H9 (cell line): Measurements from ENCODE around the gene BEST2. TPM values are rescaled to one million over a fixed set of nuclear protein-coding genes. Genes with fewer than 3 reads are reported as not detected.

Source experiments
- DNase-seq: peaks from one replicate; pipeline ENCODE4 v3.0.0-alpha.2; 2017
- H2AFZ ChIP-seq: one replicate; pipeline ENCODE4 v1.6.1; 2013; ENCODE audit warnings: mild to moderate bottlenecking, low read length, control low read depth, moderate library complexity
- H2AK5ac ChIP-seq: 2 replicates; pipeline ENCODE4 v1.6.1; 2013; ENCODE audit warnings: low read length, control low read depth, mixed read lengths; ENCODE audit not compliant: insufficient read length
- H2BK120ac ChIP-seq: one replicate; pipeline ENCODE4 v1.6.1; 2013; ENCODE audit warnings: low read depth, mild to moderate bottlenecking, low read length, control low read depth, inconsistent platforms; ENCODE audit not compliant: poor library complexity, severe bottlenecking
- H2BK12ac ChIP-seq: 2 replicates; pipeline ENCODE4 v1.6.1; 2013; ENCODE audit warnings: low read length, control low read depth, mixed read lengths, low read depth; ENCODE audit not compliant: insufficient read length
- H2BK15ac ChIP-seq: 2 replicates; pipeline ENCODE4 v1.6.1; 2013; ENCODE audit warnings: low read depth, low read length, control low read depth
- H2BK20ac ChIP-seq: one replicate; pipeline ENCODE4 v1.6.1; 2013; ENCODE audit warnings: low read depth, mild to moderate bottlenecking, low read length, control low read depth, inconsistent platforms; ENCODE audit not compliant: poor library complexity, severe bottlenecking
- H2BK5ac ChIP-seq: 2 replicates; pipeline ENCODE4 v1.6.1; 2013; ENCODE audit warnings: low read length, control low read depth, mixed read lengths; ENCODE audit not compliant: insufficient read length
- H3K14ac ChIP-seq: 2 replicates; pipeline ENCODE4 v1.6.1; 2013; ENCODE audit warnings: low read length, control low read depth; ENCODE audit not compliant: insufficient read depth
- H3K18ac ChIP-seq: 2 replicates; pipeline ENCODE4 v1.6.1; 2013; ENCODE audit warnings: low read depth, mild to moderate bottlenecking, mixed read lengths, low read length, control low read depth; ENCODE audit not compliant: insufficient read length
- H3K23ac ChIP-seq: 2 replicates; pipeline ENCODE4 v1.6.1; 2013; ENCODE audit warnings: low read length, control low read depth, mixed read lengths, low read depth; ENCODE audit not compliant: insufficient read length
- H3K23me2 ChIP-seq: 2 replicates; pipeline ENCODE4 v1.6.1; 2013; ENCODE audit warnings: low read depth, mild to moderate bottlenecking, mixed read lengths, low read length, control low read depth; ENCODE audit not compliant: insufficient read length, poor library complexity, severe bottlenecking
- H3K27ac ChIP-seq: 2 replicates; pipeline ENCODE4 v1.5.1; 2013; ENCODE audit warnings: low read length, control low read depth, mixed read lengths, low read depth; ENCODE audit not compliant: insufficient read length
- H3K27me3 ChIP-seq: 2 replicates; pipeline ENCODE4 v1.6.1; 2013; ENCODE audit warnings: low read length, control low read depth, inconsistent platforms; ENCODE audit not compliant: insufficient read depth
- H3K4ac ChIP-seq: 2 replicates; pipeline ENCODE4 v1.6.1; 2013; ENCODE audit warnings: low read depth, mild to moderate bottlenecking, control low read depth, inconsistent platforms, low read length, moderate library complexity
- H3K4me1 ChIP-seq: 2 replicates; pipeline ENCODE4 v1.6.1; 2013; ENCODE audit warnings: low read length, control low read depth, inconsistent platforms; ENCODE audit not compliant: insufficient read depth
- H3K4me2 ChIP-seq: 2 replicates; pipeline ENCODE4 v1.6.1; 2013; ENCODE audit warnings: low read length, control low read depth, mixed read lengths; ENCODE audit not compliant: insufficient read length, insufficient read depth
- H3K56ac ChIP-seq: 2 replicates; pipeline ENCODE4 v1.6.1; 2013; ENCODE audit warnings: low read depth, mild to moderate bottlenecking, mixed read lengths, low read length, control low read depth; ENCODE audit not compliant: insufficient read length
- H3K79me1 ChIP-seq: 2 replicates; pipeline ENCODE4 v1.6.1; 2013; ENCODE audit warnings: low read depth, mild to moderate bottlenecking, moderate library complexity, low read length, control low read depth, inconsistent platforms; ENCODE audit not compliant: insufficient read depth, poor library complexity, severe bottlenecking
- H3K79me2 ChIP-seq: 2 replicates; pipeline ENCODE4 v1.6.1; 2013; ENCODE audit warnings: low read length, control low read depth, inconsistent platforms; ENCODE audit not compliant: insufficient read depth
- H3K9ac ChIP-seq: 2 replicates; pipeline ENCODE4 v1.6.1; 2013; ENCODE audit warnings: low read length, control low read depth, mixed read lengths; ENCODE audit not compliant: insufficient read length; ENCODE audit errors: extremely low read depth
- H3K9me3 ChIP-seq: one replicate; pipeline ENCODE4 v1.6.1; 2013; ENCODE audit warnings: low read depth, low read length, inconsistent platforms; ENCODE audit not compliant: control insufficient read depth
- H3T11ph ChIP-seq: one replicate; pipeline ENCODE4 v1.6.1; 2013; ENCODE audit warnings: mild to moderate bottlenecking, low read length, control low read depth, inconsistent platforms
- H4K20me1 ChIP-seq: one replicate; pipeline ENCODE4 v1.6.1; 2013; ENCODE audit not compliant: control insufficient read depth, insufficient read length, insufficient read depth
- H4K5ac ChIP-seq: 2 replicates; pipeline ENCODE4 v1.6.1; 2013; ENCODE audit warnings: low read depth, mild to moderate bottlenecking, mixed read lengths, low read length, control low read depth; ENCODE audit not compliant: insufficient read length
- H4K8ac ChIP-seq: replicated peaks from 2 replicates; pipeline ENCODE4 v1.6.1; 2013; ENCODE audit warnings: low read length, control low read depth, mixed read lengths, low read depth; ENCODE audit not compliant: insufficient read length
- H4K91ac ChIP-seq: 2 replicates; pipeline ENCODE4 v1.6.1; 2013; ENCODE audit warnings: low read depth, mild to moderate bottlenecking, moderate library complexity, mixed read lengths, low read length, control low read depth; ENCODE audit not compliant: insufficient read length
- H3K27ac Mint-ChIP-seq, 3 experiments: 2 replicates in 2 of 3; 3 replicates in 1 of 3; pipeline ENCODE4 v1.8.0; 2020 to 2021; ENCODE audit warnings: mixed read lengths in 3 of 3, mild to moderate bottlenecking in 1 of 3, moderate library complexity in 1 of 3
- H3K27me3 Mint-ChIP-seq: 2 replicates; pipeline ENCODE4 v1.8.0; 2021; ENCODE audit warnings: low read depth, mild to moderate bottlenecking, moderate library complexity, mixed read lengths
- H3K36me3 Mint-ChIP-seq, 3 experiments: 2 replicates in 2 of 3; 3 replicates in 1 of 3; pipeline ENCODE4 v1.8.0; 2020 to 2021; ENCODE audit warnings: low read depth in 3 of 3, mixed read lengths in 3 of 3; ENCODE audit not compliant: insufficient read depth in 1 of 3
- H3K4me1 Mint-ChIP-seq, 2 experiments: 2 replicates each; pipeline ENCODE4 v1.8.0; 2020; ENCODE audit warnings: mixed read lengths in 2 of 2
- H3K4me3 Mint-ChIP-seq, 2 experiments: 2 replicates in 1 of 2; 3 replicates in 1 of 2; pipeline ENCODE4 v1.8.0; 2020 to 2021; ENCODE audit warnings: mild to moderate bottlenecking in 2 of 2, mixed read lengths in 2 of 2, moderate library complexity in 1 of 2
- H3K9me3 Mint-ChIP-seq, 2 experiments: 2 replicates in 1 of 2; 3 replicates in 1 of 2; pipeline ENCODE4 v1.8.0; 2020; ENCODE audit warnings: mild to moderate bottlenecking in 2 of 2, mixed read lengths in 2 of 2, moderate library complexity in 1 of 2
- CTCF ChIP-seq: fragments of 200-600 bp; sonication (generic); conservative IDR thresholded peaks from 3 replicates; pipeline ENCODE4 v1.8.0; 2021; ENCODE audit warnings: antibody characterized with exemption, mild to moderate bottlenecking
- WGBS: extraction: QIAGEN DNeasy Blood & Tissue Kit; methylation state at CpG from one replicate; pipeline ENCODE4 v1.1.7; 2013; ENCODE audit warnings: missing lambda C conversion rate, low lambda C conversion rate, mixed read lengths; ENCODE audit not compliant: insufficient read length; ENCODE audit errors: extremely low coverage; 5-methylcytosine and 5-hydroxymethylcytosine counted together
- microRNA-seq: library from miRNA; unstranded; fragments of <30 nt; microRNA quantifications from one replicate; pipeline ENCODE4, GENCODE V29; 2020; ENCODE audit warnings: borderline microRNAs expressed
- total RNA-seq: library from RNA; stranded (reverse); gene quantifications from 2 replicates; pipeline ENCODE4 v1.2.1, GENCODE V29; 2021

BEST2 gene
- total RNA-seq, 1 experiment from 2014 or later: 1.6 TPM

- no peak within 1 kb of the TSS for H3T11ph ChIP-seq
- no peak within 1 kb of the TSS for H2BK120ac ChIP-seq
- no peak within 1 kb of the TSS for H3K4ac ChIP-seq
- H4K20me1 ChIP-seq: no peaks in the 10 kb centered on the region
- H3K4me2 ChIP-seq: peak within 1 kb of the TSS; percentile 92
- no peak within 1 kb of the TSS for H4K8ac ChIP-seq
- no peak within 1 kb of the TSS for H2BK12ac ChIP-seq
- Mint-ChIP-seq H3K4me1 (peaks cover 10 to 21% of the 10 kb centered on the region in 2 experiments), H3K27ac (peak within 1 kb of the TSS; percentile 62 to 97 (median 97); a peak in 6 of 7 replicates), H3K9me3 (no peaks in the 10 kb centered on the region; a peak in 1 of 5 replicates), H3K36me3 (peaks cover 9 to 41% (median 27%) of the 10 kb centered on the region in 3 experiments), H3K4me3 (peak within 1 kb of the TSS; percentile 95 to 96), H3K27me3 (peaks cover 6% of the 10 kb centered on the region)
- H3K79me1 ChIP-seq: no peaks in the 10 kb centered on the region
- WGBS: no CpG with 5 or more reads among the region's 66 CpGs
- peaks cover 19% of the 10 kb centered on the region for H3K23me2 ChIP-seq
- no peaks in the 10 kb centered on the region for H3K9me3 ChIP-seq
- peak; percentile 91 for DNase-seq
- H3K14ac ChIP-seq: peak within 1 kb of the TSS; percentile 85
- no peak for TF ChIP-seq CTCF
- no peak within 1 kb of the TSS for H2AFZ ChIP-seq
- no peaks in the 10 kb centered on the region for H3K27me3 ChIP-seq
- H3K27ac ChIP-seq: no peak within 1 kb of the TSS
- H2BK20ac ChIP-seq: no peak within 1 kb of the TSS
- H3K56ac ChIP-seq: peak within 1 kb of the TSS; percentile 21
- peak within 1 kb of the TSS; percentile 74 for H3K18ac ChIP-seq
- H2BK5ac ChIP-seq: no peak within 1 kb of the TSS
- H3K23ac ChIP-seq: no peak within 1 kb of the TSS
- no peak within 1 kb of the TSS for H4K5ac ChIP-seq
- no peak within 1 kb of the TSS for H4K91ac ChIP-seq
- no peak within 1 kb of the TSS for H2BK15ac ChIP-seq
- no peak within 1 kb of the TSS for H2AK5ac ChIP-seq
- H3K4me1 ChIP-seq: no peaks in the 10 kb centered on the region
- H3K9ac ChIP-seq: peak within 1 kb of the TSS; percentile 72
- no peaks in the 10 kb centered on the region for H3K79me2 ChIP-seq
These were observed 54.9 kb downstream of the BEST2 start, which contains the start of gene RNASEH2A for GRCh38 chr19:12806242-12807081. Gene RNASEH2A (plus strand): TSS chr19:12806584. CDS start chr19:12806674, 90 bp downstream.

Small RNAs within 50 kb of the gene (microRNA-seq; reads per million reads assigned to microRNA genes)
- not detected for gene MIR5684

Other genes with a start within 250 kb of the BEST2 start
- 9.4 and 11.3 TPM in 2 replicates for gene ZNF564, start 200.3 kb upstream of the BEST2 start, total RNA-seq
- 9.7 and 10.1 TPM in 2 replicates for gene ZNF490, start 141.0 kb upstream of the BEST2 start, total RNA-seq
- 20.2 and 22.8 TPM in 2 replicates for gene ZNF791, start 140.9 kb upstream of the BEST2 start, total RNA-seq
- 89.2 and 93.5 TPM in 2 replicates for gene MAN2B1, start 85.0 kb upstream of the BEST2 start, total RNA-seq
- 19.2 and 21.0 TPM in 2 replicates for gene WDR83, start 85.0 kb upstream of the BEST2 start, total RNA-seq
- gene DHPS, start 69.9 kb upstream of the BEST2 start, total RNA-seq: 82.9 and 94.9 TPM in 2 replicates
- gene GNG14, start 63.8 kb upstream of the BEST2 start, total RNA-seq: not detected in 2 replicates
- gene FBXW9, start 55.2 kb upstream of the BEST2 start, total RNA-seq: 10.8 and 11.7 TPM in 2 replicates
- 149 and 159 TPM in 2 replicates for gene TNPO2, start 27.9 kb upstream of the BEST2 start, total RNA-seq
- 154 and 161 TPM in 2 replicates for gene TRIR, start 17.1 kb upstream of the BEST2 start, total RNA-seq
- gene GET3, start 14.3 kb upstream of the BEST2 start, total RNA-seq: 81.3 and 81.6 TPM in 2 replicates
- 56.8 and 64.7 TPM in 2 replicates for gene HOOK2, start 23.8 kb downstream of the BEST2 start, total RNA-seq
- gene JUNB, start 39.7 kb downstream of the BEST2 start, total RNA-seq: 15.9 and 18.0 TPM in 2 replicates
- gene PRDX2, start 50.0 kb downstream of the BEST2 start, total RNA-seq: 468 and 485 TPM in 2 replicates
- 45.8 and 48.1 TPM in 2 replicates for gene THSD8, start 50.3 kb downstream of the BEST2 start, total RNA-seq
- 79.5 and 86.0 TPM in 2 replicates for gene RNASEH2A, start 54.8 kb downstream of the BEST2 start, total RNA-seq
- 5.6 and 6.4 TPM in 2 replicates for gene RTBDN, start 82.8 kb downstream of the BEST2 start, total RNA-seq
- gene MAST1, start 86.7 kb downstream of the BEST2 start, total RNA-seq: 11.8 and 15.1 TPM in 2 replicates
- gene DNASE2, start 129.7 kb downstream of the BEST2 start, total RNA-seq: 23.8 and 26.0 TPM in 2 replicates
- gene KLF1, start 135.4 kb downstream of the BEST2 start, total RNA-seq: 0.37 and 0.53 TPM in 2 replicates
- gene GCDH, start 139.4 kb downstream of the BEST2 start, total RNA-seq: 53.2 and 54.4 TPM in 2 replicates
- gene SYCE2, start 167.5 kb downstream of the BEST2 start, total RNA-seq: 1.4 and 1.9 TPM in 2 replicates
- 108 and 110 TPM in 2 replicates for gene FARSA, start 181.9 kb downstream of the BEST2 start, total RNA-seq
- gene CALR, start 186.8 kb downstream of the BEST2 start, total RNA-seq: 887 and 938 TPM in 2 replicates
- 62.2 and 67.0 TPM in 2 replicates for gene RAD23A, start 194.1 kb downstream of the BEST2 start, total RNA-seq
- gene GADD45GIP1, start 205.4 kb downstream of the BEST2 start, total RNA-seq: 44.5 and 45.6 TPM in 2 replicates
- 0.11 and 0.13 TPM in 2 replicates for gene DAND5, start 217.8 kb downstream of the BEST2 start, total RNA-seq
- 0.20 and 0.31 TPM in 2 replicates for gene NFIX, start 243.7 kb downstream of the BEST2 start, total RNA-seq